H1 (cell line): ENCODE results near the gene EHD2. TPM values are rescaled to one million over a fixed set of nuclear protein-coding genes. Genes with fewer than 3 reads are reported as not detected.

Source experiments
- CTCF ChIA-PET: fragments of 300-600 bp; sonication (Branson Sonifier 250); formaldehyde crosslinking; loops from one replicate; lab custom pipeline; 2021; ENCODE audit not compliant: partially characterized antibody; lab: Charles Lee
- POLR2A ChIA-PET: fragments of 300-600 bp; sonication (Branson Sonifier 250); formaldehyde crosslinking; loops from one replicate; lab custom pipeline; 2021; ENCODE audit warnings: inconsistent platforms; ENCODE audit not compliant: partially characterized antibody; lab: Charles Lee
- DNase-seq, 2 experiments: peaks; one replicate each; pipeline versions ENCODE4 v3.0.0 to v3.0.0-alpha.2; 2010 to 2022; ENCODE audit warnings: low spot score in 2 of 2, low read depth in 1 of 2, mixed read lengths in 1 of 2
- FAIRE-seq: peaks from 2 replicates; lab custom pipeline; 2011; peaks lifted over from hg19 to GRCh38; lab: Jason Lieb, UNC
- H2AFZ ChIP-seq: 2 replicates; pipeline ENCODE4 v1.8.1; 2012; ENCODE audit warnings: low read length, inconsistent platforms
- H2AK5ac ChIP-seq: 2 replicates; pipeline ENCODE4 v1.6.1; 2013; ENCODE audit warnings: low read depth, low read length
- H2BK120ac ChIP-seq: replicated peaks from 2 replicates; pipeline ENCODE3; 2013; ENCODE audit warnings: low read depth, low read length, inconsistent platforms
- H2BK12ac ChIP-seq: 2 replicates; pipeline ENCODE4 v1.6.1; 2013; ENCODE audit warnings: low read depth, low read length
- H2BK15ac ChIP-seq: 2 replicates; pipeline ENCODE4 v1.6.1; 2013; ENCODE audit warnings: low read length
- H2BK20ac ChIP-seq: 2 replicates; pipeline ENCODE4 v1.6.1; 2013; ENCODE audit warnings: low read length
- H2BK5ac ChIP-seq: 2 replicates; pipeline ENCODE4 v1.6.1; 2013; ENCODE audit warnings: low read depth, low read length
- H3K14ac ChIP-seq: 2 replicates; pipeline ENCODE4 v1.6.1; 2013; ENCODE audit warnings: inconsistent platforms; ENCODE audit not compliant: insufficient read length
- H3K18ac ChIP-seq: 2 replicates; pipeline ENCODE4 v1.6.1; 2013; ENCODE audit warnings: low read length; ENCODE audit errors: extremely low read depth
- H3K23ac ChIP-seq: 2 replicates; pipeline ENCODE4 v1.6.1; 2013; ENCODE audit warnings: inconsistent platforms; ENCODE audit not compliant: insufficient read length
- H3K23me2 ChIP-seq: 2 replicates; pipeline ENCODE4 v1.6.1; 2013; ENCODE audit warnings: low read depth, low read length
- H3K27ac ChIP-seq: 2 replicates; pipeline ENCODE4 v1.6.1; 2011; ENCODE audit warnings: low read depth, low read length, inconsistent platforms
- H3K27me3 ChIP-seq, 4 experiments: replicated peaks in 1 of 4; 1 replicate in 1 of 4; 2 replicates in 3 of 4; pipeline versions ENCODE4 v1.6.1 to v1.8.1; 2011 to 2013; ENCODE audit warnings: low read length in 3 of 4, mild to moderate bottlenecking in 3 of 4, inconsistent platforms in 2 of 4, mixed read lengths in 2 of 4, moderate library complexity in 1 of 4; ENCODE audit not compliant: control insufficient read depth in 3 of 4, insufficient read depth in 3 of 4; ENCODE audit errors: extremely low read depth in 1 of 4
- H3K36me3 ChIP-seq, 4 experiments: 2 replicates each; pipeline versions ENCODE4 v1.6.1 to v1.8.1; 2011 to 2013; ENCODE audit warnings: mild to moderate bottlenecking in 4 of 4, low read length in 3 of 4, moderate library complexity in 2 of 4, control low read depth in 1 of 4, inconsistent platforms in 1 of 4; ENCODE audit not compliant: insufficient read depth in 4 of 4, control insufficient read depth in 2 of 4
- H3K4ac ChIP-seq: replicated peaks from 2 replicates; pipeline ENCODE3; 2013; ENCODE audit warnings: low read length, low read depth, mixed read lengths, inconsistent platforms; ENCODE audit not compliant: insufficient read length
- H3K4me1 ChIP-seq, 4 experiments: replicated peaks in 1 of 4; 1 replicate in 1 of 4; 2 replicates in 3 of 4; pipeline versions ENCODE4 v1.6.1 to v1.8.1; 2011 to 2013; ENCODE audit warnings: low read length in 3 of 4, inconsistent platforms in 2 of 4, mixed read lengths in 1 of 4; ENCODE audit not compliant: insufficient read depth in 4 of 4, control insufficient read depth in 3 of 4
- H3K4me2 ChIP-seq, 2 experiments: 2 replicates each; pipeline versions ENCODE4 v1.6.1 to v1.8.1; 2011 to 2013; ENCODE audit warnings: low read depth in 2 of 2, low read length in 2 of 2, control low read depth in 1 of 2, inconsistent platforms in 1 of 2, mild to moderate bottlenecking in 1 of 2; ENCODE audit not compliant: insufficient read depth in 1 of 2
- H3K4me3 ChIP-seq, 4 experiments: fragments of 200-600, 300-600 bp in 1 of 4; sonication (generic), shearing (Covaris generic), sonication (Bioruptor Twin) in 1 of 4; 2 replicates each; pipeline versions ENCODE4 v1.5.1 to v1.8.1; 2011 to 2016; ENCODE audit warnings: low read length in 4 of 4, low read depth in 3 of 4, control low read depth in 2 of 4, inconsistent platforms in 2 of 4, mild to moderate bottlenecking in 2 of 4, mixed read lengths in 1 of 4, moderate library complexity in 1 of 4; ENCODE audit not compliant: insufficient read depth in 2 of 4; ENCODE audit errors: extremely low read depth in 1 of 4
- H3K56ac ChIP-seq: replicated peaks from 2 replicates; pipeline ENCODE3; 2013; ENCODE audit warnings: low read depth, mild to moderate bottlenecking, mixed read lengths, low read length, inconsistent platforms; ENCODE audit not compliant: insufficient read length
- H3K79me1 ChIP-seq: 2 replicates; pipeline ENCODE4 v1.6.1; 2013; ENCODE audit warnings: low read depth, low read length, control low read depth
- H3K79me2 ChIP-seq, 2 experiments: 2 replicates each; pipeline versions ENCODE4 v1.6.1 to v1.8.1; 2012 to 2013; ENCODE audit warnings: low read length in 2 of 2, mild to moderate bottlenecking in 2 of 2, inconsistent platforms in 1 of 2; ENCODE audit not compliant: insufficient read depth in 2 of 2, control insufficient read depth in 1 of 2
- H3K9ac ChIP-seq, 4 experiments: replicated peaks in 1 of 4; 1 replicate in 1 of 4; 2 replicates in 3 of 4; pipeline versions ENCODE4 v1.6.1 to v1.8.1; 2011 to 2013; ENCODE audit warnings: low read depth in 3 of 4, low read length in 3 of 4, control low read depth in 2 of 4, mild to moderate bottlenecking in 2 of 4, moderate library complexity in 2 of 4, inconsistent platforms in 1 of 4; ENCODE audit errors: extremely low read depth in 1 of 4
- H3K9me3 ChIP-seq, 2 experiments: 2 replicates each; pipeline versions ENCODE4 v1.6.1 to v1.8.1; 2012 to 2013; ENCODE audit warnings: mild to moderate bottlenecking in 2 of 2, moderate library complexity in 2 of 2, control low read depth in 1 of 2, inconsistent platforms in 1 of 2, low read depth in 1 of 2, low read length in 1 of 2, mixed read lengths in 1 of 2; ENCODE audit not compliant: insufficient read depth in 2 of 2
- H4K20me1 ChIP-seq, 2 experiments: replicated peaks in 1 of 2; 2 replicates each; pipeline versions ENCODE3 to v1.8.1; 2011 to 2013; ENCODE audit warnings: inconsistent platforms in 2 of 2, low read length in 2 of 2, mild to moderate bottlenecking in 1 of 2; ENCODE audit not compliant: insufficient read depth in 2 of 2, control insufficient read depth in 1 of 2
- H4K5ac ChIP-seq: 2 replicates; pipeline ENCODE4 v1.6.1; 2013; ENCODE audit warnings: low read length, low read depth, mixed read lengths, inconsistent platforms; ENCODE audit not compliant: insufficient read length
- H4K8ac ChIP-seq: 2 replicates; pipeline ENCODE4 v1.8.0; 2013; ENCODE audit warnings: mild to moderate bottlenecking, moderate library complexity, low read length, inconsistent platforms; ENCODE audit not compliant: insufficient read depth; ENCODE audit errors: extremely low read depth
- H4K91ac ChIP-seq: replicated peaks from 2 replicates; pipeline ENCODE3; 2013; ENCODE audit warnings: low read length, mixed read lengths, inconsistent platforms; ENCODE audit not compliant: insufficient read length
- BACH1 ChIP-seq: IDR thresholded peaks from 2 replicates; pipeline ENCODE4 v1.6.1; 2012; ENCODE audit warnings: low read length, improper control_type of control experiment
- CHD2 ChIP-seq: IDR thresholded peaks from 2 replicates; pipeline ENCODE4 v1.6.1; 2012; ENCODE audit warnings: low read length, improper control_type of control experiment
- JUN ChIP-seq: IDR thresholded peaks from 2 replicates; pipeline ENCODE4 v1.6.1; 2011; ENCODE audit warnings: low read depth, mild to moderate bottlenecking, improper control_type of control experiment, low read length
- JUND ChIP-seq: IDR thresholded peaks from 2 replicates; pipeline ENCODE4 v1.6.1; 2011; ENCODE audit warnings: mild to moderate bottlenecking, improper control_type of control experiment, low read length
- KDM1A ChIP-seq: fragments of 200-600, 300-600 bp; sonication (generic); IDR thresholded peaks from 2 replicates; pipeline ENCODE4 v1.7.1; 2016; ENCODE audit warnings: mild to moderate bottlenecking, low read length, borderline replicate concordance
- NRF1 ChIP-seq: IDR thresholded peaks from 2 replicates; pipeline ENCODE4 v1.6.1; 2011; ENCODE audit warnings: mild to moderate bottlenecking, low read depth, low read length, improper control_type of control experiment
- PHF8 ChIP-seq: fragments of 200-600 bp; sonication (generic); conservative IDR thresholded peaks from 2 replicates; pipeline ENCODE4 v1.7.1; 2012; ENCODE audit warnings: low read depth, mild to moderate bottlenecking, inconsistent platforms, low read length, moderate library complexity
- SP4 ChIP-seq: IDR thresholded peaks from 2 replicates; pipeline ENCODE4 v1.6.1; 2012; ENCODE audit warnings: low read length, inconsistent platforms
- SUZ12 ChIP-seq: fragments of 200-600 bp; sonication (generic); IDR thresholded peaks from 2 replicates; pipeline ENCODE4 v1.6.1; 2012; ENCODE audit warnings: mild to moderate bottlenecking, inconsistent platforms, low read length, moderate library complexity, mixed read lengths
- TAF1 ChIP-seq: IDR thresholded peaks from 2 replicates; pipeline ENCODE4 v1.6.1; 2011; ENCODE audit warnings: mild to moderate bottlenecking, low read depth, low read length
- TAF7 ChIP-seq: optimal IDR thresholded peaks from 2 replicates; pipeline ENCODE3; 2011; ENCODE audit warnings: low read depth, mild to moderate bottlenecking, inconsistent platforms, low read length, moderate library complexity, borderline replicate concordance
- WGBS, 2 experiments: shearing (Covaris generic) in 1 of 2; methylation state at CpG; one replicate each; pipeline versions ENCODE4 v1.1.6 to v1.1.7; 2013 to 2015; ENCODE audit warnings: low lambda C conversion rate in 2 of 2, mixed read lengths in 2 of 2, inconsistent platforms in 1 of 2, low coverage in 1 of 2, missing lambda C conversion rate in 1 of 2; ENCODE audit not compliant: insufficient replicate concordance in 2 of 2, insufficient coverage in 1 of 2, insufficient read length in 1 of 2; ENCODE audit errors: extremely low coverage in 1 of 2, missing lambda C conversion rate in 1 of 2; 5-methylcytosine and 5-hydroxymethylcytosine counted together
- polyA plus RNA-seq, 7 experiments: library from polyadenylated mRNA; depleted of rRNA in 3 of 7; stranded (reverse) in 5 of 7; unstranded in 2 of 7; fragments of >200 nt in 5 of 7; fragments of 200-250 nt in 2 of 7; gene quantifications; 1 replicate in 5 of 7; 2 replicates in 1 of 7; 4 replicates in 1 of 7; pipeline versions ENCODE4 v1.2.1 to v1.2.3, GENCODE V29; 2011 to 2013; ENCODE audit warnings: missing spikeins in 2 of 7, mixed read lengths in 2 of 7
- total RNA-seq: library from RNA; stranded (reverse); fragmentation: NEBNext Ultra II Directional; extraction: Animal tissue kit (Norgen Biotek cat#: 25700); gene quantifications from 2 replicates; pipeline ENCODE4 v1.2.1, GENCODE V29; 2021
- TF ChIP-seq, protein P1 (sequence below): IDR thresholded peaks from 2 replicates; pipeline ENCODE4 v1.6.1; 2012; ENCODE audit warnings: inconsistent platforms

Gene EHD2
- total and polyA plus RNA-seq, 2 of the 8 experiments (the other 6 are each of a cell fraction or from before 2014, with no cell fraction given), result 4.5 to 14.3 TPM

DNA sequence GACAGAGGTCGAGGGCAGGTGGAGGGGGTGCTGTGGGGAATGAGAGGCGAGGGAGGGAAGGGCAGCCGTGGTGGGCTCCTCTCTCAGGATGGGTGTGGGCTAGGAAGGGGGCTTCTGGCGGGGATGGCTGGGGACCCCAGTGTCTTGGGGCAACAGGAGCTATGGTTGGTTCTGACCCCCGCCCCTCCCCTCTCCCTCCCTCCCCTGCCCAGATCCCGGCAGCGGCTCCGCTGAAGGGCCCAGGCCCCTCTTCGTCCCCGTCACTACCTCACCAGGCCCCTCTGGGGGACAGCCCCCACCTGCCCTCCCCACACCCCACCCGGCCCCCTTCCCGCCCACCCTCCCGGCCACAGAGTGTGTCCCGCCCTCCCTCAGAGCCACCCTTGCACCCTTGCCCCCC is 19.3 kb upstream of the EHD2 start:
- Histone ChIP-seq H3K27me3 (no peaks in the 10 kb centered on the region), H2BK5ac (no peak overlapping the region), H3K4me2 (no peak overlapping the region), H4K5ac (no peak overlapping the region), H3K9ac (no peak overlapping the region), H3K4me3 (no peak overlapping the region), H3K23me2 (no peaks in the 10 kb centered on the region), H2BK12ac (no peak overlapping the region), H3K79me2 (no peaks in the 10 kb centered on the region; a peak in 1 of 4 replicates), H3K79me1 (peaks cover 5% of the 10 kb centered on the region), H3K14ac (no peak overlapping the region), H3K36me3 (peaks cover 5 to 10% (median 9%) of the 10 kb centered on the region in 4 experiments), H3K56ac (no peak overlapping the region), H3K18ac (no peak overlapping the region), H4K8ac (no peak overlapping the region), H4K91ac (peak overlapping the region; percentile 54), H3K9me3 (no peaks in the 10 kb centered on the region), H2AFZ (no peak overlapping the region), H2BK20ac (no peak overlapping the region), H2AK5ac (no peak overlapping the region), H3K4ac (no peak overlapping the region), H2BK120ac (no peak overlapping the region), H2BK15ac (no peak overlapping the region), H3K23ac (no peak overlapping the region), H3K27ac (no peak overlapping the region), H3K4me1 (peaks cover 0 to 4% (median 0%) of the 10 kb centered on the region in 4 experiments; a peak in 2 of 7 replicates), H4K20me1 (peaks cover 2 to 8% of the 10 kb centered on the region in 2 experiments)
- ChIA-PET POLR2A (no interaction called here), CTCF (interaction anchor here (0.7 to 1.2 kb wide), 5 partner anchors 45 to 183 kb away, joined by 3 to 4 read pairs (median 3); no protein-coding TSS in a partner anchor)
- FAIRE-seq (no peak), DNase-seq (no peak)
- WGBS, 2 experiments, result no CpG with 5 or more reads among the region's 14 CpGs
- no peak for TF ChIP-seq TAF1
- TF ChIP-seq CHD2, result no peak
- no peak for TF ChIP-seq JUN
- TF ChIP-seq TAF7, result no peak
- no peak for TF ChIP-seq JUND
- TF ChIP-seq KDM1A, result no peak
- TF ChIP-seq, protein P1, sequence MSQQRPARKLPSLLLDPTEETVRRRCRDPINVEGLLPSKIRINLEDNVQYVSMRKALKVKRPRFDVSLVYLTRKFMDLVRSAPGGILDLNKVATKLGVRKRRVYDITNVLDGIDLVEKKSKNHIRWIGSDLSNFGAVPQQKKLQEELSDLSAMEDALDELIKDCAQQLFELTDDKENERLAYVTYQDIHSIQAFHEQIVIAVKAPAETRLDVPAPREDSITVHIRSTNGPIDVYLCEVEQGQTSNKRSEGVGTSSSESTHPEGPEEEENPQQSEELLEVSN, result no peak
- no peak for TF ChIP-seq BACH1
- no peak for TF ChIP-seq SP4
- TF ChIP-seq SUZ12, result no peak
- TF ChIP-seq NRF1, result no peak
- TF ChIP-seq PHF8, result no peak
